H1 (cell line): ENCODE results near the gene CYBB. TPM values are rescaled to one million over a fixed set of nuclear protein-coding genes. Genes with fewer than 3 reads are reported as not detected.

Source experiments
- CHD2 ChIP-seq: IDR thresholded peaks from 2 replicates; pipeline ENCODE4 v1.6.1; 2012; ENCODE audit warnings: low read length, improper control_type of control experiment
- CHD7 ChIP-seq: fragments of 300-600 bp; sonication (generic); IDR thresholded peaks from 2 replicates; pipeline ENCODE4 v1.7.1; 2012; ENCODE audit warnings: low read length, moderate library complexity, mild to moderate bottlenecking, inconsistent platforms; ENCODE audit not compliant: insufficient replicate concordance
- NRF1 ChIP-seq: IDR thresholded peaks from 2 replicates; pipeline ENCODE4 v1.6.1; 2011; ENCODE audit warnings: mild to moderate bottlenecking, low read depth, low read length, improper control_type of control experiment
- POLR2A ChIP-seq, 2 experiments: IDR thresholded peaks; 1 replicate in 1 of 2; 2 replicates in 1 of 2; pipeline ENCODE4 v1.6.1; 2011; ENCODE audit warnings: low read depth in 2 of 2, low read length in 2 of 2, mild to moderate bottlenecking in 2 of 2; ENCODE audit errors: control extremely low read depth in 1 of 2
- POU5F1 ChIP-seq: IDR thresholded peaks from 2 replicates; pipeline ENCODE4 v1.6.1; 2011; ENCODE audit warnings: low read depth, mild to moderate bottlenecking, low read length, moderate library complexity
- RAD21 ChIP-seq, 2 experiments: IDR thresholded peaks in 1 of 2; conservative IDR thresholded peaks in 1 of 2; 2 replicates each; pipeline ENCODE4 v1.6.1; 2011; ENCODE audit warnings: low read depth in 2 of 2, low read length in 2 of 2, improper control_type of control experiment in 1 of 2, inconsistent platforms in 1 of 2, mild to moderate bottlenecking in 1 of 2, moderate library complexity in 1 of 2
- RFX5 ChIP-seq: IDR thresholded peaks from 2 replicates; pipeline ENCODE4 v1.6.1; 2011; ENCODE audit warnings: low read depth, low read length, improper control_type of control experiment, borderline replicate concordance
- RXRA ChIP-seq: IDR thresholded peaks from 2 replicates; pipeline ENCODE4 v1.6.1; 2011; ENCODE audit warnings: low read depth, mild to moderate bottlenecking, low read length, moderate library complexity; ENCODE audit not compliant: insufficient read depth
- SIRT6 ChIP-seq: IDR thresholded peaks from one replicate; pipeline ENCODE4 v1.7.1; 2012; ENCODE audit warnings: low read length, inconsistent platforms
- SUZ12 ChIP-seq: fragments of 200-600 bp; sonication (generic); IDR thresholded peaks from 2 replicates; pipeline ENCODE4 v1.6.1; 2012; ENCODE audit warnings: mild to moderate bottlenecking, inconsistent platforms, low read length, moderate library complexity, mixed read lengths
- YY1 ChIP-seq: IDR thresholded peaks from 2 replicates; pipeline ENCODE4 v1.6.1; 2011; ENCODE audit warnings: low read depth, mild to moderate bottlenecking, low read length
- polyA plus RNA-seq, 7 experiments: library from polyadenylated mRNA; depleted of rRNA in 3 of 7; stranded (reverse) in 5 of 7; unstranded in 2 of 7; fragments of >200 nt in 5 of 7; fragments of 200-250 nt in 2 of 7; gene quantifications; 1 replicate in 5 of 7; 2 replicates in 1 of 7; 4 replicates in 1 of 7; pipeline versions ENCODE4 v1.2.1 to v1.2.3, GENCODE V29; 2011 to 2013; ENCODE audit warnings: missing spikeins in 2 of 7, mixed read lengths in 2 of 7
- total RNA-seq: library from RNA; stranded (reverse); fragmentation: NEBNext Ultra II Directional; extraction: Animal tissue kit (Norgen Biotek cat#: 25700); gene quantifications from 2 replicates; pipeline ENCODE4 v1.2.1, GENCODE V29; 2021

CYBB gene
- total and polyA plus RNA-seq, 2 of the 8 experiments (the other 6 are each of a cell fraction or from before 2014, with no cell fraction given), result 0.03 to 0.09 TPM

DNA sequence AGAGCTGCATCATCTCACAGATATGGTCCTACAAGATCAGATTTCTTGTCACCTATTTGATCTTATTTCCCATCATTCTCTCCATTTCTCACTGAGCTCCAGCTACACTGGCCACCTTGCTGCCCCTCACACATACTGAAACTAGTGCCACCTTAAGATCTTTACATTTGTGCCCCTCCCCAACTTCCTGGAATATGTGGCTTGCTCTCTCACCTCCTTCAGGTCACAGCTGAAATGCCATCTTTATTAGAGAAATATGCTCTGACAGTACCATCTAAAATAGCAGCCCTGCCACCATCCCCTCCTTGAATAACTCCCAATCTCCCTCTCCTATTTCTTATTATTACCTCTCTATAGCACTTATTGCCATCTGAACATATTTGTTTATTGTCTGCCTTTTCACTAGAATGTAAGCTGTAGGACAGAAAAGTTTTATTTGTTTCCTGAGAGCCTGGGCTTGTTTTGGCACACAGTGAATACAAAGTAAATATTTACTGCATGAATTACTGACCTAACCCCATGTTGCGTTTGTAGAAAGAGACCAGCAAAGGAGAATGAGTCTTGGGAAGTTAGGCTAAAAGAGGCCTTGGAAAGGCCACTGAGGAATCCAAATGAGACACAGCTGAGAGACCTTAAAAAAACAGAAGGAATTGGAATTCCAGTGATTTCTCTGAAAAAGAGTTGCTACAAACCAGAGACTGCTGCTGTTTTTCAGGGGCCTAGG is 44.8 kb downstream of the CYBB start (continued):
- TF ChIP-seq CHD7 (no peak), YY1 (no peak), RFX5 (no peak), SUZ12 (no peak), RXRA (no peak), CHD2 (no peak), RAD21 (IDR thresholded peaks at IDR 0.05 in 1 of 2, conservative IDR thresholded peaks at IDR 0.05 in 1 of 2; ENCODE audit: low read depth in 2 of 2, low read length in 2 of 2) (no peak), POU5F1 (no peak), NRF1 (no peak), POLR2A (IDR thresholded peaks at IDR 0.05; ENCODE audit: control extremely low read depth in 1 of 2, low read depth in 2 of 2, low read length in 2 of 2) (no peak), SIRT6 (no peak)
